ENCODE data around the gene C9orf152. TPM values are rescaled to one million over a fixed set of nuclear protein-coding genes. Genes with fewer than 3 reads are reported as not detected.

The C9orf152 gene
- total and polyA plus RNA-seq, 10 of the 15 experiments (the other 5 are each of a cell fraction or from before 2014, with no cell fraction given), result 0.04 TPM; not detected in 9

GRCh38 chr9:110175275-110175968 lies 32.5 kb downstream of the C9orf152 start (continued):
- no peak for TF ChIP-seq BCLAF1 (IDR thresholded peaks at IDR 0.05)
- peak; percentile 38; the same call in 1 of the 2 replicates for TF ChIP-seq POLR2AphosphoS5 (IDR thresholded peaks at IDR 0.05; ENCODE audit: low read length)

GRCh38 chr9:110173322-110173642 lies 34.7 kb downstream of the C9orf152 start:
- intact Hi-C loops (cut with micrococcal nuclease; ENCODE audit: unreplicated experiment), result no loop called here
- no peaks in the 10 kb centered on the region for H4K20me1 ChIP-seq (ENCODE audit: control insufficient read depth, insufficient read depth)
- 67% methylated on average over 7 of the region's 7 CpGs for WGBS (ENCODE audit: insufficient coverage, insufficient replicate concordance, low lambda C conversion rate, missing lambda C conversion rate)
- peak; percentile 42 for TF ChIP-seq RUNX3 (IDR thresholded peaks at IDR 0.05; ENCODE audit: low read length)
- no peak for TF ChIP-seq RAD51 (IDR thresholded peaks at IDR 0.05)
- TF ChIP-seq ZNF207 (IDR thresholded peaks at IDR 0.05; ENCODE audit: borderline replicate concordance), result no peak
- no peak for TF ChIP-seq ZBTB4 (CRISPR knock-in tag; IDR thresholded peaks at IDR 0.05)
- TF ChIP-seq GATAD2B (conservative IDR thresholded peaks at IDR 0.05; ENCODE audit: low read depth), result no peak
- TF ChIP-seq ZBTB33 (IDR thresholded peaks at IDR 0.05), result no peak
- TF ChIP-seq ZBTB40 (IDR thresholded peaks at IDR 0.05; ENCODE audit: borderline replicate concordance), result 0 out of 2 replicates have a peak, but pooled peaks have one; percentile 31

More at GRCh38 chr9:110173322-110173642, 34.7 kb downstream of the C9orf152 start:
- DNase-seq (ENCODE audit: low read depth, low spot score) (no peak), ATAC-seq (no peak), FAIRE-seq (no peak)
- Histone ChIP-seq H3K9me3 (replicated peaks; ENCODE audit: control insufficient read depth, insufficient read depth, low read length) (no peaks in the 10 kb centered on the region), H3K27ac (ENCODE audit: control insufficient read depth, insufficient read depth) (no peak overlapping the region), H3K4me3 (no peak overlapping the region), H3K36me3 (ENCODE audit: control insufficient read depth in 2 of 2, insufficient read depth in 2 of 2, low read length in 1 of 2) (peaks cover 2 to 24% of the 10 kb centered on the region in 2 experiments), H2AFZ (ENCODE audit: control insufficient read depth, low read depth, low read length) (no peak overlapping the region), H3K4me1 (ENCODE audit: control insufficient read depth, insufficient read depth, low read length) (no peaks in the 10 kb centered on the region), H3K4me2 (ENCODE audit: control insufficient read depth, insufficient read depth) (no peak overlapping the region), H3K27me3 (replicated peaks in 1 of 2; ENCODE audit: control insufficient read depth in 2 of 2, insufficient read depth in 2 of 2, low read length in 1 of 2) (no peaks in the 10 kb centered on the region), H3K79me2 (ENCODE audit: control insufficient read depth, insufficient read depth, low read length) (no peaks in the 10 kb centered on the region), H3K9ac (ENCODE audit: control insufficient read depth, insufficient read depth, low read length) (no peak overlapping the region)
- SMC1A ChIA-PET (ENCODE audit: uncharacterized antibody, unreplicated experiment), result interaction anchor here (1.3 kb wide), 1 partner anchor 24 kb away, joined by 3 read pairs; no protein-coding TSS in a partner anchor
- in situ Hi-C loops (cut with MboI), result no loop called here
- POLR2A ChIA-PET, result interaction anchor here (0.6 to 0.7 kb wide), 2 partner anchors 8 to 259 kb away, joined by 3 read pairs; no protein-coding TSS in a partner anchor
- BruUV-seq (replicated peaks), result no TSS peak
- CTCF ChIA-PET, result interaction anchor here (2.6 kb wide), 1 partner anchor 10 kb away, joined by 6 read pairs; no protein-coding TSS in a partner anchor
- RAD21 ChIA-PET (ENCODE audit: unreplicated experiment), result no interaction called here

Data from GM12878 (cell line).